Stimulated activated CD4-positive, alpha-beta T cell treated with anti-CD3 and anti-CD28 coated beads, Interleukin-1b, Interleukin-23, amount 100 ng/mL, for 24 hours (primary cell): ENCODE data around the gene ROBO4.

Experiments used
- DNase-seq, 4 experiments: peaks; one replicate each; pipeline ENCODE4 v3.0.0-alpha.2; 2020; ENCODE audit warnings: low read depth in 4 of 4, low spot score in 1 of 4

Gene ROBO4

GRCh38 chr11:124919898-124920297, 22.2 kb upstream of the ROBO4 start:
- no peak for DNase-seq

- no peak for DNase-seq
Observed at GRCh38 chr11:124918950-124919349, 21.3 kb upstream of the ROBO4 start, which contains the start of gene HEPN1. Gene HEPN1 (plus strand): TSS chr11:124919250.

- DNase-seq, result no peak
Observed at GRCh38 chr11:124917115-124917637, 19.5 kb upstream of the ROBO4 start.

- no peak for DNase-seq
Observed at GRCh38 chr11:124916370-124916710, 18.7 kb upstream of the ROBO4 start.

- no peak for DNase-seq
Observed at GRCh38 chr11:124915541-124916369, 18.1 kb upstream of the ROBO4 start.

GRCh38 chr11:124902616-124903015, 5.0 kb upstream of the ROBO4 start:
- DNase-seq, result no peak

GRCh38 chr11:124900464-124900863, 2.8 kb upstream of the ROBO4 start:
- no peak for DNase-seq

GRCh38 chr11:124899383-124900145, 1.9 kb upstream of the ROBO4 start:
- DNase-seq, result no peak

- no peak for DNase-seq
Observed at GRCh38 chr11:124898711-124899110, 1.0 kb upstream of the ROBO4 start.

GRCh38 chr11:124898263-124898680, 607 bp upstream of the ROBO4 start:
- no peak for DNase-seq

GRCh38 chr11:124896821-124897391, 759 bp downstream of the ROBO4 start:
- DNase-seq, result no peak

GRCh38 chr11:124896071-124896750, 1.5 kb downstream of the ROBO4 start:
- no peak for DNase-seq

GRCh38 chr11:124895471-124895971, 2.1 kb downstream of the ROBO4 start:
- DNase-seq, result no peak

- no peak for DNase-seq
Observed at GRCh38 chr11:124894606-124895430, 2.8 kb downstream of the ROBO4 start.

GRCh38 chr11:124893781-124894401, 3.8 kb downstream of the ROBO4 start:
- no peak for DNase-seq

GRCh38 chr11:124892750-124893454, 4.8 kb downstream of the ROBO4 start:
- DNase-seq, result no peak

- no peak for DNase-seq
Observed at GRCh38 chr11:124892146-124892545, 5.5 kb downstream of the ROBO4 start.

- DNase-seq, result no peak
Observed at GRCh38 chr11:124891373-124891861, 6.2 kb downstream of the ROBO4 start.
